Measurements from ENCODE around the gene CLEC10A.
"Not testable (repeated sequence)": the region's sequence is repeated elsewhere in the genome, so short reads cannot be mapped to it uniquely, and the experiment has no call there.

Gene CLEC10A

DNA sequence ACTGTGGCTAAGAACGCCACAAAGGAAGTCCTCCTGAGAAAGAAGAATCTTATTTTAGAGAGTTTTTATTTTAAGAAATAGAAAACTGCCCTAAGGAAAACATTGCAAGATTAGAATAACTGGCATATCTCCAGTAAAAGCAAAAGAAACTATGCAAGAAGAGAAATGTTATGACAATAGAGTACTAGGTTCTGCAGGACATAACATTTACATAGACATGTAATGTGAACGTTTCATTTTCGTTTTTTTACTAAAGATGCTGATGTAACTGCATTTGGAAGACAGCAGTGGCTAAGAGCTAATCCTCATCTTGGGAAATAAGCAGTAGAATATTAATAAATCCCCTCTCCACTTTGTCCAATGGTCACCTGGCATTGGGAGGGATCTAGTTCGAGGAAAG is 42.3 kb upstream of the CLEC10A start:
- TF ChIP-seq, protein P1, sequence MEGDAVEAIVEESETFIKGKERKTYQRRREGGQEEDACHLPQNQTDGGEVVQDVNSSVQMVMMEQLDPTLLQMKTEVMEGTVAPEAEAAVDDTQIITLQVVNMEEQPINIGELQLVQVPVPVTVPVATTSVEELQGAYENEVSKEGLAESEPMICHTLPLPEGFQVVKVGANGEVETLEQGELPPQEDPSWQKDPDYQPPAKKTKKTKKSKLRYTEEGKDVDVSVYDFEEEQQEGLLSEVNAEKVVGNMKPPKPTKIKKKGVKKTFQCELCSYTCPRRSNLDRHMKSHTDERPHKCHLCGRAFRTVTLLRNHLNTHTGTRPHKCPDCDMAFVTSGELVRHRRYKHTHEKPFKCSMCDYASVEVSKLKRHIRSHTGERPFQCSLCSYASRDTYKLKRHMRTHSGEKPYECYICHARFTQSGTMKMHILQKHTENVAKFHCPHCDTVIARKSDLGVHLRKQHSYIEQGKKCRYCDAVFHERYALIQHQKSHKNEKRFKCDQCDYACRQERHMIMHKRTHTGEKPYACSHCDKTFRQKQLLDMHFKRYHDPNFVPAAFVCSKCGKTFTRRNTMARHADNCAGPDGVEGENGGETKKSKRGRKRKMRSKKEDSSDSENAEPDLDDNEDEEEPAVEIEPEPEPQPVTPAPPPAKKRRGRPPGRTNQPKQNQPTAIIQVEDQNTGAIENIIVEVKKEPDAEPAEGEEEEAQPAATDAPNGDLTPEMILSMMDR (IDR thresholded peaks at IDR 0.05; ENCODE audit: extremely low read depth, insufficient read depth, missing control alignments), result no peak
- DNase-seq (ENCODE audit: low spot score), result no peak
- in situ Hi-C loops (cut with MboI; ENCODE audit: low pct_unique_long_range_greater_than_20kb, low sequenced_read_pairs, unreplicated experiment), result no loop called here

GRCh38 chr17:7120635-7121034 is 40.6 kb upstream of the CLEC10A start:
- in situ Hi-C loops (cut with MboI; ENCODE audit: low pct_unique_long_range_greater_than_20kb, low sequenced_read_pairs, unreplicated experiment); DNase-seq (ENCODE audit: low spot score): not testable (repeated sequence)

DNA sequence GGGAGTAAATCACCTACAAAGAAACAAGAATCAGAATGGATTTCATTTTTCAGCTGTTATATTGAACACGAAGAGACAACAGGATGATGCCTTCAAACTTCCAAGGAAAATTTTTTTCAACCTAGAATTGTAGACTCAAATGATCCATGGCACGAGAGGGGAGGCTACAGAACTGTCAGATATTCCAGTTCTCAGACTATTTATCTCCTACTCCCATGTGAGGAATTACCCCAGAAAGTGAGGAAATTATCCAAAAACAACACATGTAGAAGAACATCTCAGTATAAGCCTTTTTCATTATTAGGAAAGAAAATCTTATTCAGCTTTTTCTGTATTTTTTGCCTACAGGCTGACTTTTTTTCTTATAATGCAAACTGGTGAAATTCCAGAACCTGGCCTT is 40.1 kb upstream of the CLEC10A start:
- DNase-seq (ENCODE audit: low spot score), result no peak
- in situ Hi-C loops (cut with MboI; ENCODE audit: low pct_unique_long_range_greater_than_20kb, low sequenced_read_pairs, unreplicated experiment), result no loop called here
- TF ChIP-seq, protein P1 (IDR thresholded peaks at IDR 0.05; ENCODE audit: extremely low read depth, insufficient read depth, missing control alignments), result no peak

DNA sequence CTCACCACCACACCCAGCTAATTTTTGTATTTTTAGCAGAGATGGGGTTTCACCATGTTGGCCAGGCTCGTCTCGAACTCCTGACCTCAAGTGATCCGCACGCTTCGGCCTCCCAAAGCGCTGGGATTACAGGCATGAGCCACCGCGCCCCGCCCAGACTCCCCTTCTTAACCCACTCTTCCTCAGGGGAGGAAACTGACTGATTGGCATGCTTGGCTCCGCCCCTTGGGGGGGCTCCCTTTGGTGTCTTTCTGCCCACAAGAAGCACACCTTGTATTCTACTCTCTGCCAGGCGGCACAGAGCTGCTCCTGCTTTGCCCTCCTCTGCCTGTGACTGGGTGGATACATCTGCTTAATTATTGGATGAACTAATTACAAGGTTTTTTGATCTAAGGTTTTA is 39.3 kb upstream of the CLEC10A start:
- no peak for DNase-seq (ENCODE audit: low spot score)
- TF ChIP-seq, protein P1 (IDR thresholded peaks at IDR 0.05; ENCODE audit: extremely low read depth, insufficient read depth, missing control alignments), result no peak
- in situ Hi-C loops (cut with MboI; ENCODE audit: low pct_unique_long_range_greater_than_20kb, low sequenced_read_pairs, unreplicated experiment), result no loop called here

DNA sequence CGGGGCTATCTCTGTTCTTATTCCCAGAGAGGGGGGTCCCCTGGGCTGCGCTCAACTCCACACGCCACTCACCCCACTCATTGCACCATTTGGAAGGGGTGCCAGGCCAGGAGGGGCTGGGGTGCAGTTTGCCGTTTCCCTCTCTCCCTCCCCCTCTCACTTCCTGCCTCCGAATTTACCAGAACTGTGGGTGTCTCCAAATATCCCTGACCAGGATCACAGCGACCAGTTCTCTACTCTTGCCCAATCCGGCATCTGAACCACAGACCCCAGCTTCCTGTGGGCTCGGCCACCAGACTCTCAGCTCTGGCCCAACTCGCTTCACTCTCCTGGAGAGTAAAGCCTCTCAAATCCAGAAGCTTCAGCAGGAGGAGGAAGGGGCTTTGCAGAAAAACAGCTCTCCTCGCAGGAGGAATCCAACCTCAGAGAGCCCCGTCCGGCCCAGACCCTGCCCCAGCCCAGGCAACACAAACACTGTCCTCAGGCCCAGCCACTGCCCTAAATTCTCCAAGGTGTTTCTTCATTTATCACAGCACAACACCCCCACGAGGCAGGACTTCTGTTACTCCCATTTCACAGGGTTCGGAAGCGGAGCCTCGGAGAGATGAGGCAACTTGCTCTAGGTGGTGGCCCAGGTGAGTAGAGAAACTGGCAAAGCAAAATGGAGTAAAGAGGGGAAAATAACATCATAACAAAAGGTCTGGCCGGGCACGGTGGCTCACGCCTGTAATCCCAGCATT is 35.0 kb upstream of the CLEC10A start:
- TF ChIP-seq, protein P1 (IDR thresholded peaks at IDR 0.05; ENCODE audit: extremely low read depth, insufficient read depth, missing control alignments), result no peak
- no peak for DNase-seq (ENCODE audit: low spot score)
- in situ Hi-C loops (cut with MboI; ENCODE audit: low pct_unique_long_range_greater_than_20kb, low sequenced_read_pairs, unreplicated experiment), result no loop called here

GRCh38 chr17:7114241-7114874 is 34.3 kb upstream of the CLEC10A start, which contains the start of gene ASGR2:
Gene ASGR2, minus strand, starts transcription at chr17:7114822. Its CDS starts 582 bp downstream, at chr17:7114240.
- no peak for DNase-seq (ENCODE audit: low spot score)
- in situ Hi-C loops (cut with MboI; ENCODE audit: low pct_unique_long_range_greater_than_20kb, low sequenced_read_pairs, unreplicated experiment), result no loop called here
- TF ChIP-seq, protein P1 (IDR thresholded peaks at IDR 0.05; ENCODE audit: extremely low read depth, insufficient read depth, missing control alignments), result no peak

Measured in GM13977 (cell line).